G401.6 (cell line): ENCODE data around the gene SMCHD1.
A peak's percentile ranks its signal among the peaks of the same experiment; 100 is the strongest.
"Not testable (repeated sequence)": the region's sequence is repeated elsewhere in the genome, so short reads cannot be mapped to it uniquely, and the experiment has no call there.

Source experiments
- FAIRE-seq: peaks from 2 replicates; lab custom pipeline; 2012; peaks lifted over from hg19 to GRCh38; lab: Jason Lieb, UNC

Gene SMCHD1

DNA sequence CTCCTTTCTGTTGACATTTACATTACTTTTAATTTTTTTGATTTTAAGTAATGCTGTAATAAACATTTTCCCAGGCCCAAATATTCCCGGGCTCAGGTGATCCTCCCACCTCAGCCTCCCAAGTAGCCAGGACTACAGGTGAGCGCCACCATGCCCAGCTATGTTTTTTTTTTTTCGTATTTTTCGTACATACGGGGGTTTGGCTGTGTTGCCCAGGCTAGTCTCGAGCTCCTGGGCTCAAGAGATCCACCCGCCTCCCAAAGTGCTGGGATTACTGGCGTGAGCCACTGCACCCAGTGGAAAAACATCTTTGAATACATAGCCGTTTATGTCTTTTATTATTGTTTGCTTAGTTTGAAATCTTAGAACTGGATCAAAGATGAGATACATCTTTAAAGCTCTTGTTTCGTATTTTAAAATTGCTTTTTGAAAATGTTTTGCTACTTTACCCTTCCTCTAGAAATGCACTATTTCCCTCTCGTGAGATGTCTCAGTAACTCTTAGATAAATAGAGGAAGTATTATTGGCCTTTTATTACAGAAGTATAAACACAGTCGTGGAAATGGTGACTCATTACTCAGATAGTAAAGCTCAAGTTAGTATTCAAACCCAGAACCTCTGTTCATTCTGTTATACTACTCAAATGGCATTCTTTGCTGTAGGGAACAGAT lies 2.4 kb downstream of the SMCHD1 start:
- FAIRE-seq = no peak

DNA sequence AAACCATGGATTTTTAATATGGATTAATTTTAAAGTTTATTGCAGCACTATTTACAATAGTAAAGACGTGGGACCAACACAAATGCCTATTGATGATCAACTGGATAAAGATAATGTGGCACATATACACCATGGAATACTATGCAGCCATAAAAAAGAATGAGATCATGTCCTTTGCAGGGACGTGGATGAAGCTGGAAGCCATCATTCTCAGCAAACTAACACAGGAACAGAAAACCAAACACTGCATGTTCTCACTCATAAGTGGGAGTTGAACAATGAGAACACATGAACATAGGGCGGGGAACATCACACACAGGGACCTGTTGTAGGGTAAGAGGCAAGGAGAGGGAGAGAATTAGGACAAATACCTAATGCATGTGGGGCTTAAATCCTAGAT lies 5.3 kb downstream of the SMCHD1 start:
- FAIRE-seq = not testable (repeated sequence)

- not testable (repeated sequence) for FAIRE-seq
Observed at GRCh38 chr18:2662288-2662687, 6.8 kb downstream of the SMCHD1 start.

DNA sequence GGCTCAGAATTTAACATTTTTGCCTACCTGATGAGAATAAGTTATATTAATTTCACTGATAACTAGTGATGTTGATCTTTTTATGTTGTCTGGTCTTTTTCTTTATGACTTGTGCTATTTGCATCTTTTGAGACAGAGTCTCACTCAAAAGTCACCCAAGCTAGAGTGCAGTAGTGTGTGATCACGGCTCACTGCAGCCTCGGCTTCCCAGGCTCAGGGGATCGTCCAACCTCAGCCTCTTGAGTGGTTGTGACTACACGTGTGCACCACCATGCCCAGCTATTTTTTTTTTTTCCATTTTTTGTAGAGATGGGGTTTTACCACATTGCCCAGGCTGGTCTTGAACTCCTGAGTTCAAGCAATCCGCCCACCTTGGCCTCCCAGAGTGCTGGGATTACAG lies 7.5 kb downstream of the SMCHD1 start:
- no peak for FAIRE-seq

GRCh38 chr18:2672410-2672809 lies 16.9 kb downstream of the SMCHD1 start:
- FAIRE-seq = no peak

- no peak for FAIRE-seq
Observed at GRCh38 chr18:2672872-2673271, 17.3 kb downstream of the SMCHD1 start.

DNA sequence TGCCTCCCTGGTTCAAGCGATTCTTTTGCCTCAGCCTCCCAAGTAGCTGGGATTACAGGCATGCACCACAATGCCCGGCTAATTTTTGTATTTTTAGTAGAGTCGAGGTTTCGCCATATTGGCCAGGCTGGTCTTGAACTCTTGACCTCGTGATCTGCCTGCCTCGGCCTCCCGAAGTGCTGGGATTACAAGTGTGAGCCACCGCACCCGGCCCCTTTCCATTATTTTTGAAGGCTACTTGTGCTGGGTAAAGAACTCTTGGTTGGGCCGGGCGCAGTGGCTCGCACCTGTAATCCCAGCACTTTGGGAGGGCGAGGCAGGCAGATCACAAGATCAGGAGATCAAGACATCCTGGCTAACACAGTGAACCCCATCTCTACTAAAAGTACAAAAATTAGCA lies 23.4 kb downstream of the SMCHD1 start:
- not testable (repeated sequence) for FAIRE-seq

DNA sequence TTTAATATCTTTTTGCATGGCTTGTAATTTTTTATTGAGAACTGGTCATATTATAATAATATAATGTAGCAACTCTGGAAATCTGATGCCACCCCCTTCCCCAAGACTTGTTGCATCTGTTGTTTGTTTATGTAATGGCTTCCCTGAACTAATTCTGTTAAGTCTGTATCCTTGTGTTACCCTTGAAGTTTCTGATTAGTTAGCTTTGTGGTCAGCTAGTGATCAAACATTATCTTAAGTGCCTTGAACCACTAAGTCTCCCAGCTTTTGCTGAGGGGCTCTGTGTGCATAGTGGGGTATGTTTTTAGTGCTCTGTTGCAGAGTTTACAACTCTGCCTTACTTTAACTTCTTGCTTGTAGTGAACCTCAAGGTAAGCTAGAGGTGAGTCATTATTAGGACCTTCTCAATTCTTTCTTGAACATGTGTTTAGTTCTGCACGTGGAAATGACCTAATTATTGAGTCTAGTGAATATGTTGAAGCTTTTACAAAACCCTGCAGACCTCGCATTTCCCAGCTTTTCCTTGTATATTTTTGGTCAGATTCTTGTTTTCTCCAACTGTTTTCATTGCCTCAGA lies 24.8 kb downstream of the SMCHD1 start:
- FAIRE-seq = no peak

DNA sequence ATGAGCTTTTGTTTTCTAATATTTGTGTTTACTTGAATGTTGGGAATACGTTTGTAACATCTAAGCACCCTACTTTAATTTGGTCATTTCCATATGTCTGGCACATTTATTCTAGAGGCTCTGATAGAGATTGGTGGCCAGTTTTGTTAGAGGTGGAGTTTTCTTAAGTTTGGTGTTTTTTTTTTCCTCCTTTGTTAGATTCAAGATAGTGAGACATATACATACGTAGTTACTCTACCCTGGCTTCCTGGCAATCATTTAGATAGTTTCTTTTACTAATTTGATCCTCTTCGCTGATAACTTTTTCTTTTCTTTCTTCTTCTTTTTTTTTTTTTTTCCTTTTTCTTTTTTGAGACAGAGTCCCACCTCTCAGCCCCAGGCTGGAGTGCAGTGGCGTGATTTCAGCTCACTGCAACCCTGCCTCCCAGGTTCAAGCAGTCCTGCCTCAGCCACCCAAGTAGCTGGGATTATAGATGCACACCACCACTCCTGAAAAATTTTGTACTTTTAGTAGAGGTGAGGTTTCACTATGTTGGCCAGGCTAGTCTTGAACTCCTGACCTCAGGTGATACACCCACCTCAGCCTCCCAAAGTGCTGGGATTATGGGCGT lies 26.6 kb downstream of the SMCHD1 start:
- no peak for FAIRE-seq

DNA sequence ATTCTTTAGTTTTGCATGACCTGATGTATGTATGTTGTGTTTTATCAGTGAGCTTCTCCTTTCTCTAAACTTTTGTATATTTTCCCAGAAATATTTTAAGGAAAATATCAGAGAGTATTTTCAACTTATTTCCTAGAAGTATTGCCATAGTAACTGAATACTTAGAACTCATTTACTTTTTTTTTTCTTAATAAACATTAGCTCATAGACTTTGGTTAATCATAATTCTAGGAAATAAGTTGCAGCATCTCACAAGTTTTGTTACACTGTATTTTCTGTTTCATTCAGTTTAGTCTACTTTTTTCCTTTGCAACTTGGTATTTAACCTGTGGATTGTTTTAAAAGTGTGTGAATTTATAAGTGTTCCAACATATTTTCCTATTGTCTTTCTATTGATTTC lies 27.5 kb downstream of the SMCHD1 start:
- FAIRE-seq = peak; percentile 72

DNA sequence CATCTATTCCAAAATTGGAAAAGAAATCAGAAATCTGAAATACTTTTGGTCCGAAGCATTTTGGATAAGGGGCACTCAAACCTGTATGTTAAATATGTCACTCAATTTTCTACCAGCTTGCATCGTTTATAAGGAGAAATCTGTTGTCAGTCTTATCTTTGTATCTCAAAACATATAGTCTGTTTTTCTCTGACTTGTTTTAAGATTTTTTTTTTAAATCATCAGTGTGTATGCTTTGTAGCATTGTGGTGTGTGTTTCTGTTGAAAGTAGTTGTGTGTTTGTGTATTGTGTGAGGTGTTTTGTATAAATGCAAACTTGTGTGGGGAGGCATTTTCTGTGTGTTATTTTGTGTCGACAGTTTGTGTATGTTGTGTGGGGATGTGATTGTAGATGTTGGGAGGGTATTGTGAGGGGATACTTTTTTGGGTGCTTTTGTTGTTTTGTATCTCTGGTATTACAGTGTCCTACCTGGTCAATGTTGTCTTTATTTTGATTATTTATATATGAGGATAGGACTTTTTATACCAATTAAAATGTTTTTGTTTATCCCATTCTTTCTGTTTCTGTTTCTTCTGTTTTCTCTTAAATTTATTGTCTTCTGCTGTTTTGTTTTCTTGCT lies 30.9 kb downstream of the SMCHD1 start:
- FAIRE-seq = no peak

DNA sequence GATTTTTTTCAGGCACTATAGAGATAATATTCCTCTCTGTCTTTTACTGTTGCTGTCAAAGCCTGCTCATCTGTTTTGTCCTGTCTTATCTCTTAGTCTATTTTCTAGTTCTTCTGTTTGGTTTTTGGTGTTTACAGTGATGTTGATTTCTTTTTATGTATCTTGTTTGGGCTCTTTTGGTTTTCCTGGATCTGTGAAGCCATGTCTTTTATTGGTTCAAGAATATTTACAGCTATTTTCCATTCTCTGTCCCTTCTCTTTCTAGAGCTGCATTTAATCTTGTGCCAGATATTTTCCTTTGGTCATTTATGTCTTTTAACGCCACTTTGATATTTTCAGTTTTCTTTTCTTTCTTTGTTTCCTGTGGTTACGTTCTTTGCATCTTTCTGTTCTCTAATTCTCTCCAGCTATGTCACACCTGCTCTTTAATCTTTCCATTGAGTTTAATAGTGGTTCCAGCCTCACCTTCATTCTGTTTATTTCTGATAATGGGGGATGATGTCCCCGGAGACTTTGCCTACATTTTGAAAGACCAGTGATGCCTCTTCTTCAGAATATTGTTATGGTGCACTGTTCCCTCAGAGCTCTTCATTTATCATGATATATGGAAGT lies 32.0 kb downstream of the SMCHD1 start:
- FAIRE-seq = no peak

DNA sequence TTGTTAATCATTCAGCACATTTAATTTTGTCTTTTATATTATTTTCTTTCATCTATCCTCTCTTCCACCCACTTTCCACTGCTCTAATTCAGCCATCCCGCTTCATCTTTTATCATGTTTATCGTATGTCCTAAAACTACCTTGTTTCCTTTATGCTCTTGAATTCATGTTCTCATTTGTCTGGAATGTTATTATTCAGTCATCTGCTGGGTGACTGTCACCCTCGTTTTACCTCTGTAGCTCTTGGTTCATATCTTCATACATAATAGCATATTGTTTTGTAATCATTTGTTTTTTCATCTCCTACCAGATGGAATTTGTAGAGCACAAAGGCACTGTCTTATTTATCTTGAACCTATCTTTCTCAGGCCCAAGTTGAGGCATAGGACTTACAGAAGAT lies 37.0 kb downstream of the SMCHD1 start:
- FAIRE-seq = no peak

DNA sequence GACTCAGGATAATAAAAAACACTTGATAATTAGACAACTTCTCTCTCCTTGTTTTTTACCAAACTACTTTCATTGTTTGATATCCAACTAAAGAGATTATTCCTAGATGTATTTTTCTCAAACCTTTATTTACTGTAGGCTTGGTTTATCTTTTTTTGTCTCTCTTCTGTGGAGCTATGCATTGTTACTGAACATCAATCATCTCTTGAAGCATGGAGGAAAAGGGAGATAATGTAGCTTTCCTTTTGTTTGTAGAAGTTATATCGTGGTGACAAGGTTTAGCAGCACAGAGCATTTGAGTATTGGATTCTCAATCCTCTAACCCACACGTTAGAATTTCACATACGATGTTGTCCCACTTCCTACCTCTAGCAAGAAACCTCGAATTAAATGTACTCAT lies 41.7 kb downstream of the SMCHD1 start:
- no peak for FAIRE-seq

DNA sequence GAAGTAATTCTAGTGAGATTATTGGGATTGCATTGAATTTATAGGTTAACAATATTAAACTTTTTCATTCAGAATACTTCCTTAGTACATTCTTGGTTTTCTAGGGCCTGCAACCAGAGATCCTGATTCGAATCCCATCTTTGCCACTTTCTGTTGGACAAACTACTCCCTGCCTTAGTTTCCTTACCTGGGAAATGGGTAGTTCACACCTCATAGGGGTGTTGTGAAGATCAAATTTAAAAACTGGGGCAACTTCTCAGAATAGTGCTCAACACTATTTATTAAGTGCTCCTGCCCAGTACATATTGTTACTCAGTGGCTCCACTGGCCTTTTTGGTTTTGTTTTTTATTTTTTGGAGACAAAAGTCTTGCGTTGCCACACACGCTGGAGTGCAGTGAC lies 43.5 kb downstream of the SMCHD1 start:
- no peak for FAIRE-seq

- FAIRE-seq = no peak
Observed at GRCh38 chr18:2704541-2704940, 49.0 kb downstream of the SMCHD1 start.

- FAIRE-seq = no peak
Observed at GRCh38 chr18:2706903-2707302, 51.4 kb downstream of the SMCHD1 start.

DNA sequence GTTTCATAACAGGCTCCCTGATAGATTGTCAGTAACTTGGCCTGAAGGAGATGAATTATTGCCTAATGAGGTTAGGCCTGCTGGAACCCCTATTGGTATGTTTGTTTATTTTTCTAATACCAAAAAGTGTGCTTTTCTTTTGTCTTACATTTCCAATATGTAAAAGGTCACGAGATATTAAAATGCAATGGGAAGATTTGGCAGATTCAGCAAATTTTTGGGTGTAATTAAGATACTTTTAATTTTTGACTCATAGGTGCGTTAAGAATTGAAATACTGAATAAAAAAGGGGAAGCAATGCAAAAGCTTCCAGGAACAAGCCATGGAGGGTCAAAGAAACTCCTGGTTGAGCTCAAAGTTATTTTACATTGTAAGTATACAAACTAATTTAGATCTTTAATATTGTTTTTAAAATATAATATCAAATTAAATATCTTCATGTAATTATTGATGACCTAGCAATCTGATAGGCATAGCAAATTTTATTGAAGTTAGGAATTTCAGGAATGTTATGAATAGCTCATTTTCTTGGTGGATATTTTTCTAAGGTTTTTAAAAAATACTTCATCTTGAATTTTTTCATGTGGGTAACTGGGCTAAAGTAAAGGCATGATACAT lies 52.1 kb downstream of the SMCHD1 start:
- FAIRE-seq = peak; percentile 13

- no peak for FAIRE-seq
Observed at GRCh38 chr18:2709316-2709715, 53.8 kb downstream of the SMCHD1 start.

DNA sequence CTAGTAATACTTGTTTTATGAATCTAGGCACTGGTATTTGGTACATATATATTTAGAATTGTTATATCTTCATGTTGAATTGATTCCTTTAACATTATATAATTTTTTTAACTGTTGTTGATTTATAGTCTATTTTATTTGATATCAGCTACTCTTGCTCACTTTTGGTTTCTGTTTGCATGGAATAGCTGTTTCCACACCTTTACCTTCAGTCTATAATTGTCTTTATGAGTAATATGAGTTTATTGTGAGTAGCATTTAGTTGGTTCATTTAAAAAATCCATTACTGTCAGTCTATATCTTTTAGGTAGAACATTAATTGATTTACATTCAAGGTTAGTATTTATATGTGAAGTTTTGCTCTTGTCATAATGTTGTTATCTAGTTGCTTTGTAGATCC lies 58.6 kb downstream of the SMCHD1 start:
- peak; percentile 21 for FAIRE-seq

- FAIRE-seq = no peak
Observed at GRCh38 chr18:2715990-2716389, 60.5 kb downstream of the SMCHD1 start.
